Measurements from ENCODE around the gene MRPS18A.

GRCh38 chr6:43671801-43672690 is 15.5 kb downstream of the MRPS18A start:
- TF ChIP-seq EP300 (IDR thresholded peaks at IDR 0.05; ENCODE audit: borderline replicate concordance) (no peak), RAD21 (IDR thresholded peaks at IDR 0.05; ENCODE audit: low read depth) (no peak), ZBTB7A (IDR thresholded peaks at IDR 0.05; ENCODE audit: low read depth) (no peak), CEBPB (IDR thresholded peaks at IDR 0.05) (no peak), REST (IDR thresholded peaks at IDR 0.05; ENCODE audit: low read depth) (no peak), TAF1 (IDR thresholded peaks at IDR 0.05; ENCODE audit: low read depth) (no peak), MAX (IDR thresholded peaks at IDR 0.05) (no peak), TCF12 (IDR thresholded peaks at IDR 0.05; ENCODE audit: low read depth) (no peak), YY1 (IDR thresholded peaks at IDR 0.05; ENCODE audit: low read depth) (no peak)

All from Ishikawa (cell line).